Islet precursor cell (in vitro differentiated cells): ENCODE measurements around the gene TRPM8.
"Not testable (repeated sequence)": the region's sequence is repeated elsewhere in the genome, so short reads cannot be mapped to it uniquely, and the experiment has no call there.

ENCODE experiments used
- DNase-seq: peaks from one replicate; pipeline ENCODE4 v3.0.0-alpha.2; 2018

TRPM8 gene

GRCh38 chr2:233917116-233917515 lies at the start of gene TRPM8:
Gene TRPM8, plus strand, starts transcription at chr2:233917373. Its CDS starts 9,165 bp downstream, at chr2:233926538.
- DNase-seq: no peak

GRCh38 chr2:233867993-233868532 lies 49.1 kb upstream of the TRPM8 start, which contains the start of gene MSL3B:
Gene MSL3B, minus strand, starts transcription at chr2:233868386.
- no peak for DNase-seq

- no peak for DNase-seq
Observed at GRCh38 chr2:233871432-233871831, 45.7 kb upstream of the TRPM8 start.

- not testable (repeated sequence) for DNase-seq
Observed at GRCh38 chr2:233872125-233872524, 45.0 kb upstream of the TRPM8 start.

GRCh38 chr2:233882353-233882752 lies 34.8 kb upstream of the TRPM8 start:
- DNase-seq: no peak

- no peak for DNase-seq
Observed at GRCh38 chr2:233892793-233893192, 24.4 kb upstream of the TRPM8 start.

GRCh38 chr2:233896253-233896652 lies 20.9 kb upstream of the TRPM8 start:
- DNase-seq: not testable (repeated sequence)

- no peak for DNase-seq
Observed at GRCh38 chr2:233901367-233901766, 15.8 kb upstream of the TRPM8 start.

GRCh38 chr2:233901884-233902283 lies 15.3 kb upstream of the TRPM8 start:
- DNase-seq: no peak

GRCh38 chr2:233905945-233906344 lies 11.2 kb upstream of the TRPM8 start:
- no peak for DNase-seq

GRCh38 chr2:233907627-233908026 lies 9.5 kb upstream of the TRPM8 start:
- no peak for DNase-seq

GRCh38 chr2:233912691-233913423 lies 4.3 kb upstream of the TRPM8 start:
- DNase-seq: peak; percentile 86

- no peak for DNase-seq
Observed at GRCh38 chr2:233915128-233915527, 2.0 kb upstream of the TRPM8 start.

GRCh38 chr2:233919319-233919718 lies 2.1 kb downstream of the TRPM8 start:
- DNase-seq: no peak

- no peak for DNase-seq
Observed at GRCh38 chr2:233919938-233920337, 2.8 kb downstream of the TRPM8 start.

- no peak for DNase-seq
Observed at GRCh38 chr2:233922471-233922870, 5.3 kb downstream of the TRPM8 start.

- no peak for DNase-seq
Observed at GRCh38 chr2:233925402-233925801, 8.2 kb downstream of the TRPM8 start.

- DNase-seq: no peak
Observed at GRCh38 chr2:233926806-233927205, 9.6 kb downstream of the TRPM8 start.

- DNase-seq: no peak
Observed at GRCh38 chr2:233928594-233929351, 11.6 kb downstream of the TRPM8 start.

GRCh38 chr2:233929352-233930022 lies 12.3 kb downstream of the TRPM8 start:
- DNase-seq: no peak

GRCh38 chr2:233934524-233934923 lies 17.4 kb downstream of the TRPM8 start:
- DNase-seq: no peak

- DNase-seq: no peak
Observed at GRCh38 chr2:233935426-233935825, 18.3 kb downstream of the TRPM8 start.

GRCh38 chr2:233936089-233936488 lies 18.9 kb downstream of the TRPM8 start:
- DNase-seq: no peak
